SK-N-SH (cell line): ENCODE measurements around the gene SMIM10L2A. TPM values are rescaled to one million over a fixed set of nuclear protein-coding genes. Genes with fewer than 3 reads are reported as not detected.

Source experiments
- CTCF ChIA-PET: fragments of 300-600, 350-600 bp; formaldehyde crosslinking; extraction: SDS; loops from one replicate; lab custom pipeline; 2021; lab: Yijun Ruan, JAX
- POLR2A ChIA-PET: fragments of 350-600 bp; sonication (Branson Sonifier 250); formaldehyde crosslinking; extraction: SDS; loops from one replicate; lab custom pipeline; 2020; ENCODE audit warnings: antibody characterized with exemption, inconsistent platforms; lab: Yijun Ruan, JAX
- DNase-seq: peaks from one replicate; pipeline ENCODE4 v3.0.0; 2012
- H2AFZ ChIP-seq: fragments of 200-600 bp; sonication (generic); 2 replicates; pipeline ENCODE4 v1.8.1; 2016; ENCODE audit warnings: antibody characterized with exemption, mild to moderate bottlenecking, low read depth
- H3F3A ChIP-seq: fragments of 200-600 bp; sonication (generic); replicated peaks from 2 replicates; pipeline ENCODE3; 2016; ENCODE audit warnings: antibody characterized with exemption, mild to moderate bottlenecking; ENCODE audit not compliant: insufficient read depth
- H3K27ac ChIP-seq, 2 experiments: fragments of 200-500 bp in 1 of 2; fragments of 200-600 bp in 1 of 2; sonication (Bioruptor generic) in 1 of 2; sonication (generic), shearing (Covaris generic) in 1 of 2; 2 replicates each; pipeline versions ENCODE4 v1.5.1 to v1.6.1; 2014 to 2016; ENCODE audit warnings: low read depth in 2 of 2, inconsistent platforms in 1 of 2, low read length in 1 of 2, mild to moderate bottlenecking in 1 of 2, mixed read lengths in 1 of 2
- H3K27me3 ChIP-seq: fragments of 200-600 bp; sonication (generic), shearing (Covaris generic); 2 replicates; pipeline ENCODE4 v1.6.1; 2016; ENCODE audit warnings: mixed run types; ENCODE audit not compliant: insufficient read depth
- H3K36me3 ChIP-seq, 2 experiments: fragments of 200-500 bp in 1 of 2; fragments of 200-600 bp in 1 of 2; sonication (Bioruptor generic) in 1 of 2; sonication (generic) in 1 of 2; replicated peaks in 1 of 2; 2 replicates each; pipeline versions ENCODE3 to v1.5.1; 2014 to 2016; ENCODE audit warnings: low read length in 1 of 2, mild to moderate bottlenecking in 1 of 2; ENCODE audit not compliant: insufficient read depth in 2 of 2, control insufficient read depth in 1 of 2
- H3K4me1 ChIP-seq, 2 experiments: fragments of 200-500 bp in 1 of 2; fragments of 200-600 bp in 1 of 2; sonication (Bioruptor generic) in 1 of 2; sonication (generic), shearing (Covaris generic) in 1 of 2; 2 replicates each; pipeline versions ENCODE4 v1.5.1 to v1.6.1; 2014 to 2016; ENCODE audit warnings: low read depth in 1 of 2, low read length in 1 of 2, mixed run types in 1 of 2; ENCODE audit not compliant: insufficient read depth in 2 of 2, control insufficient read depth in 1 of 2
- H3K4me2 ChIP-seq: fragments of 200-600 bp; sonication (generic), shearing (Covaris generic); 2 replicates; pipeline ENCODE4 v1.6.1; 2017; ENCODE audit warnings: mixed run types
- H3K4me3 ChIP-seq, 2 experiments: fragments of 200-500 bp in 1 of 2; fragments of 200-600 bp in 1 of 2; sonication (Bioruptor generic) in 1 of 2; sonication (generic), shearing (Covaris generic) in 1 of 2; 2 replicates each; pipeline versions ENCODE4 v1.5.1 to v1.8.1; 2014 to 2016; ENCODE audit warnings: low read depth in 2 of 2, inconsistent platforms in 1 of 2, low read length in 1 of 2, mild to moderate bottlenecking in 1 of 2, mixed read lengths in 1 of 2, moderate library complexity in 1 of 2
- H3K79me2 ChIP-seq: fragments of 200-600 bp; sonication (generic); 2 replicates; pipeline ENCODE4 v1.8.1; 2017; ENCODE audit warnings: mild to moderate bottlenecking; ENCODE audit not compliant: insufficient read depth
- H3K9ac ChIP-seq: fragments of 200-600 bp; sonication (generic); 2 replicates; pipeline ENCODE4 v1.6.1; 2017; ENCODE audit warnings: mixed run types
- H3K9me2 ChIP-seq: fragments of 200-600 bp; sonication (generic); 2 replicates; pipeline ENCODE4 v1.6.1; 2017; ENCODE audit warnings: mixed run types
- H3K9me3 ChIP-seq: fragments of 200-600 bp; sonication (generic); 2 replicates; pipeline ENCODE4 v1.6.1; 2017; ENCODE audit warnings: mixed run types, mild to moderate bottlenecking, moderate library complexity
- H4K20me1 ChIP-seq: fragments of 200-600 bp; sonication (generic); 2 replicates; pipeline ENCODE4 v1.6.1; 2017; ENCODE audit warnings: mild to moderate bottlenecking, mixed run types; ENCODE audit not compliant: insufficient read depth
- CHD2 ChIP-seq: fragments of 150-350 bp; IDR thresholded peaks from 2 replicates; pipeline ENCODE4 v1.6.1; 2018; ENCODE audit warnings: low read length; ENCODE audit not compliant: partially characterized antibody
- EP300 ChIP-seq, 2 experiments: IDR thresholded peaks; 2 replicates each; pipeline versions ENCODE4 v1.4.0 to v1.6.1; 2012; ENCODE audit warnings: borderline replicate concordance in 1 of 2, low read depth in 1 of 2, low read length in 1 of 2
- FOXJ3 ChIP-seq: sonication (generic); formaldehyde crosslinking; IDR thresholded peaks from 2 replicates; pipeline ENCODE4 v1.5.1; 2020; ENCODE audit warnings: mild to moderate bottlenecking, missing genetic modification reagents
- GATA2 ChIP-seq: sonication (generic); formaldehyde crosslinking; IDR thresholded peaks from 2 replicates; pipeline ENCODE4 v1.5.0; 2020; ENCODE audit warnings: mild to moderate bottlenecking, missing genetic modification reagents
- MAX ChIP-seq: IDR thresholded peaks from 2 replicates; pipeline ENCODE4 v1.4.0; 2012; ENCODE audit warnings: low read depth
- NFIC ChIP-seq: IDR thresholded peaks from 2 replicates; pipeline ENCODE4 v1.4.0; 2012; ENCODE audit warnings: borderline replicate concordance
- NRF1 ChIP-seq: IDR thresholded peaks from 2 replicates; pipeline ENCODE4 v1.6.1; 2012; ENCODE audit warnings: low read depth, mild to moderate bottlenecking, low read length
- POLR2AphosphoS5 ChIP-seq: IDR thresholded peaks from 2 replicates; pipeline ENCODE4 v1.6.1; 2012; ENCODE audit warnings: low read depth, low read length
- RFX5 ChIP-seq: IDR thresholded peaks from 2 replicates; pipeline ENCODE4 v1.6.1; 2012; ENCODE audit warnings: mild to moderate bottlenecking, improper control_type of control experiment, low read length
- TAF1 ChIP-seq: IDR thresholded peaks from 2 replicates; pipeline ENCODE4 v1.6.1; 2012; ENCODE audit warnings: low read depth, mild to moderate bottlenecking, low read length, moderate library complexity, borderline replicate concordance
- TCF12 ChIP-seq: IDR thresholded peaks from 2 replicates; pipeline ENCODE4 v1.4.0; 2012
- USF1 ChIP-seq: IDR thresholded peaks from 2 replicates; pipeline ENCODE4 v1.4.0; 2012; ENCODE audit warnings: low read depth, borderline replicate concordance
- YY1 ChIP-seq: IDR thresholded peaks from 2 replicates; pipeline ENCODE4 v1.4.0; 2012; ENCODE audit warnings: low read depth, mild to moderate bottlenecking
- whole genome bisulfite sequencing: methylation state at CpG from one replicate; pipeline ENCODE4 v1.1.6; 2017; ENCODE audit warnings: low lambda C conversion rate; 5-methylcytosine and 5-hydroxymethylcytosine counted together
- polyA plus RNA-seq, 3 experiments: library from polyadenylated mRNA; depleted of rRNA; stranded (reverse); fragments of >200 nt; gene quantifications; 2 replicates each; pipeline ENCODE4 v1.2.3, GENCODE V29; 2012
- TF ChIP-seq, protein P1 (sequence below): IDR thresholded peaks from 2 replicates; pipeline ENCODE4 v1.4.0; 2012; ENCODE audit warnings: low read depth, borderline replicate concordance
- TF ChIP-seq, protein P2 (sequence below): fragments of 150-350 bp; IDR thresholded peaks from 2 replicates; pipeline ENCODE4 v1.6.1; 2016; ENCODE audit warnings: mild to moderate bottlenecking, low read depth, low read length
- TF ChIP-seq, protein P3 (sequence below): IDR thresholded peaks from 2 replicates; pipeline ENCODE4 v1.6.1; 2012; ENCODE audit warnings: mild to moderate bottlenecking, low read depth, low read length, moderate library complexity

SMIM10L2A gene
- polyA plus RNA-seq, 1 of the 3 experiments (the other 2 are of a cell fraction) = 0.15 TPM

- Histone ChIP-seq H3K9me3 (no peaks in the 10 kb centered on the region), H2AFZ (no peak overlapping the region), H3K27ac (no peak overlapping the region), H4K20me1 (no peaks in the 10 kb centered on the region), H3F3A (no peaks in the 10 kb centered on the region), H3K4me2 (no peak overlapping the region), H3K4me1 (no peaks in the 10 kb centered on the region), H3K4me3 (no peak overlapping the region), H3K36me3 (no peaks in the 10 kb centered on the region), H3K27me3 (no peaks in the 10 kb centered on the region), H3K9ac (no peak overlapping the region), H3K9me2 (no peaks in the 10 kb centered on the region), H3K79me2 (no peaks in the 10 kb centered on the region)
- ChIA-PET POLR2A (no interaction called here), CTCF (interaction anchor here (0.6 kb wide), 1 partner anchor 15 kb away, joined by 3 read pairs; no protein-coding TSS in a partner anchor)
- 21% methylated on average over 2 of the region's 2 CpGs for WGBS
- no peak for TF ChIP-seq NRF1
- no peak for TF ChIP-seq FOXJ3 (CRISPR knock-in tag)
- TF ChIP-seq NFIC = no peak
- TF ChIP-seq TAF1 = no peak
- no peak for DNase-seq
Observed at GRCh38 chrX:135388841-135389240, 32.9 kb upstream of the SMIM10L2A start.

DNA sequence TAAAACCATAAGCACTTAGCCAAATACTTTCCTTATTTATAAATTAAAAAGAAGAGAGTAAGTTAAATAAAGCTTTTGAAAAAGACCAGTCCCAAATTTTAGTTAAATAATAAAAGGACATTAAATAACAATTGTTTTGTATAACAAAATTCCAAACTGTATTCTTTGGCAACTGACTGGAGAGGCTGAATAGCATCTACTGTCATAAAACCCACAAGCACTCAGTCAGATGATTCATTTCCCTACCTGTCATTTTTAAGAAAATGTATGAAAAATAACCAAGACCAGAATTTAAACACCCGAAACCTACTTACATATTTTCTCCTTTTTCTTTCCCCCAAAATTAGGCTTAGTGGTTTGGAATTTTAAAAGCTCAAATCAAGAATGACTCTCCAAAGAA is 32.5 kb upstream of the SMIM10L2A start:
- H3K27ac ChIP-seq = no peak overlapping the region
- POLR2A ChIA-PET = no interaction called here
- H3K9ac ChIP-seq = no peak overlapping the region
- H4K20me1 ChIP-seq = no peaks in the 10 kb centered on the region
- TF ChIP-seq MAX = no peak
- TF ChIP-seq POLR2AphosphoS5 = no peak
- TF ChIP-seq, protein P1, sequence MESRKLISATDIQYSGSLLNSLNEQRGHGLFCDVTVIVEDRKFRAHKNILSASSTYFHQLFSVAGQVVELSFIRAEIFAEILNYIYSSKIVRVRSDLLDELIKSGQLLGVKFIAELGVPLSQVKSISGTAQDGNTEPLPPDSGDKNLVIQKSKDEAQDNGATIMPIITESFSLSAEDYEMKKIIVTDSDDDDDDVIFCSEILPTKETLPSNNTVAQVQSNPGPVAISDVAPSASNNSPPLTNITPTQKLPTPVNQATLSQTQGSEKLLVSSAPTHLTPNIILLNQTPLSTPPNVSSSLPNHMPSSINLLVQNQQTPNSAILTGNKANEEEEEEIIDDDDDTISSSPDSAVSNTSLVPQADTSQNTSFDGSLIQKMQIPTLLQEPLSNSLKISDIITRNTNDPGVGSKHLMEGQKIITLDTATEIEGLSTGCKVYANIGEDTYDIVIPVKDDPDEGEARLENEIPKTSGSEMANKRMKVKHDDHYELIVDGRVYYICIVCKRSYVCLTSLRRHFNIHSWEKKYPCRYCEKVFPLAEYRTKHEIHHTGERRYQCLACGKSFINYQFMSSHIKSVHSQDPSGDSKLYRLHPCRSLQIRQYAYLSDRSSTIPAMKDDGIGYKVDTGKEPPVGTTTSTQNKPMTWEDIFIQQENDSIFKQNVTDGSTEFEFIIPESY = no peak
- no peak for TF ChIP-seq EP300 (IDR thresholded peaks at IDR 0.05; ENCODE audit: borderline replicate concordance in 1 of 2, low read depth in 1 of 2, low read length in 1 of 2)
- TF ChIP-seq, protein P2, sequence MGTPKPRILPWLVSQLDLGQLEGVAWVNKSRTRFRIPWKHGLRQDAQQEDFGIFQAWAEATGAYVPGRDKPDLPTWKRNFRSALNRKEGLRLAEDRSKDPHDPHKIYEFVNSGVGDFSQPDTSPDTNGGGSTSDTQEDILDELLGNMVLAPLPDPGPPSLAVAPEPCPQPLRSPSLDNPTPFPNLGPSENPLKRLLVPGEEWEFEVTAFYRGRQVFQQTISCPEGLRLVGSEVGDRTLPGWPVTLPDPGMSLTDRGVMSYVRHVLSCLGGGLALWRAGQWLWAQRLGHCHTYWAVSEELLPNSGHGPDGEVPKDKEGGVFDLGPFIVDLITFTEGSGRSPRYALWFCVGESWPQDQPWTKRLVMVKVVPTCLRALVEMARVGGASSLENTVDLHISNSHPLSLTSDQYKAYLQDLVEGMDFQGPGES = no peak
- TF ChIP-seq CHD2 = no peak
- no peak for TF ChIP-seq TCF12
- no peak for TF ChIP-seq TAF1
- TF ChIP-seq, protein P3, sequence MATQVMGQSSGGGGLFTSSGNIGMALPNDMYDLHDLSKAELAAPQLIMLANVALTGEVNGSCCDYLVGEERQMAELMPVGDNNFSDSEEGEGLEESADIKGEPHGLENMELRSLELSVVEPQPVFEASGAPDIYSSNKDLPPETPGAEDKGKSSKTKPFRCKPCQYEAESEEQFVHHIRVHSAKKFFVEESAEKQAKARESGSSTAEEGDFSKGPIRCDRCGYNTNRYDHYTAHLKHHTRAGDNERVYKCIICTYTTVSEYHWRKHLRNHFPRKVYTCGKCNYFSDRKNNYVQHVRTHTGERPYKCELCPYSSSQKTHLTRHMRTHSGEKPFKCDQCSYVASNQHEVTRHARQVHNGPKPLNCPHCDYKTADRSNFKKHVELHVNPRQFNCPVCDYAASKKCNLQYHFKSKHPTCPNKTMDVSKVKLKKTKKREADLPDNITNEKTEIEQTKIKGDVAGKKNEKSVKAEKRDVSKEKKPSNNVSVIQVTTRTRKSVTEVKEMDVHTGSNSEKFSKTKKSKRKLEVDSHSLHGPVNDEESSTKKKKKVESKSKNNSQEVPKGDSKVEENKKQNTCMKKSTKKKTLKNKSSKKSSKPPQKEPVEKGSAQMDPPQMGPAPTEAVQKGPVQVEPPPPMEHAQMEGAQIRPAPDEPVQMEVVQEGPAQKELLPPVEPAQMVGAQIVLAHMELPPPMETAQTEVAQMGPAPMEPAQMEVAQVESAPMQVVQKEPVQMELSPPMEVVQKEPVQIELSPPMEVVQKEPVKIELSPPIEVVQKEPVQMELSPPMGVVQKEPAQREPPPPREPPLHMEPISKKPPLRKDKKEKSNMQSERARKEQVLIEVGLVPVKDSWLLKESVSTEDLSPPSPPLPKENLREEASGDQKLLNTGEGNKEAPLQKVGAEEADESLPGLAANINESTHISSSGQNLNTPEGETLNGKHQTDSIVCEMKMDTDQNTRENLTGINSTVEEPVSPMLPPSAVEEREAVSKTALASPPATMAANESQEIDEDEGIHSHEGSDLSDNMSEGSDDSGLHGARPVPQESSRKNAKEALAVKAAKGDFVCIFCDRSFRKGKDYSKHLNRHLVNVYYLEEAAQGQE = no peak
- no peak for TF ChIP-seq USF1
- no peak for TF ChIP-seq YY1
- TF ChIP-seq RFX5 = no peak
- TF ChIP-seq GATA2 (CRISPR knock-in tag) = no peak
- TF ChIP-seq, all 33 proteins: peak for 0
- Histone ChIP-seq H3K36me3 (no peaks in the 10 kb centered on the region), H3K4me3 (no peak overlapping the region), H3F3A (no peaks in the 10 kb centered on the region), H2AFZ (no peak overlapping the region), H3K9me2 (no peaks in the 10 kb centered on the region), H3K4me2 (no peak overlapping the region), H3K79me2 (no peaks in the 10 kb centered on the region), H3K4me1 (no peaks in the 10 kb centered on the region), H3K9me3 (no peaks in the 10 kb centered on the region), H3K27me3 (no peaks in the 10 kb centered on the region)
- CTCF ChIA-PET = interaction anchor here (0.6 kb wide), 1 partner anchor 14 kb away, joined by 3 read pairs; no protein-coding TSS in a partner anchor
- DNase-seq = no peak
- WGBS = 3% methylated on average over 1 of the region's 1 CpG
